A673 (cell line): ENCODE data around the gene FXR2.

Experiments used
- EZH2 ChIP-seq: fragments of 200-600 bp; sonication (generic); IDR thresholded peaks from 2 replicates; pipeline ENCODE4 v1.6.1; 2017; ENCODE audit warnings: borderline replicate concordance, low read depth, mild to moderate bottlenecking, mixed read lengths, antibody characterized with exemption, low read length; ENCODE audit not compliant: poor library complexity, severe bottlenecking
- TF ChIP-seq, protein P1 (sequence below): fragments of 300-800, 200-600 bp; sonication (generic); conservative IDR thresholded peaks from 2 replicates; pipeline ENCODE4 v1.5.1; 2017; ENCODE audit warnings: low read depth, mild to moderate bottlenecking, antibody characterized with exemption, low read length, moderate library complexity, mixed read lengths

DNA sequence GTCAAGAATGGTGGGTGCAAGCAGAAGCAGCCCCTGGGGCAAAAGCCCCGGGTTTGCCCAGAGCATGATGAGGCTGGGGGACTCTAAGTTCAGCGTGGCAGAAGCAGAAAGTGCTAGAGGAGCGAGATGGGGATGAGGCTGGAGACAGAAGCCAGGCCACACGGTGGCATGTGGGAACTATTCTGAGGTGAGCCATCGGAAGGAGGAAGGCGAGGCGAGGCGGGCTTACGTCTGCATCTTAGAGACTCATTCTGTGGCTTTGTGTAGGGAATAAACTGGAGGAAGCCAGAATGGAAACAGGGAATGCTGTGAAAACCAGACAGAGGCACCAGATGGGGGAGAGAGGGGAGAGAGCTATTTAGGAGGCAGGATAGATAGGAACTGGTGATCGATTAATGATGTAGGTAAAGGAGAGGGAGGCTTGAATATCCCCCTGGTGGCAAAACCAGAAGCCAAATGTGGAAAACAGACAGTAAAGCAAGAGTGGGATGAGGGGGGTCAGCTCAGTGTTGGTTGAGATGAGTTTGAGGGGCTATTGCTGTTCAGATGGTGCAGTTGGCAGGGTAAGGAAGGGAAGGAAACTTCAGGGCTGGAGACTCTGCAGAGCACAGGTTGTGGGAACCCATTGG lies 59.3 kb downstream of the FXR2 start:
- TF ChIP-seq, protein P1, sequence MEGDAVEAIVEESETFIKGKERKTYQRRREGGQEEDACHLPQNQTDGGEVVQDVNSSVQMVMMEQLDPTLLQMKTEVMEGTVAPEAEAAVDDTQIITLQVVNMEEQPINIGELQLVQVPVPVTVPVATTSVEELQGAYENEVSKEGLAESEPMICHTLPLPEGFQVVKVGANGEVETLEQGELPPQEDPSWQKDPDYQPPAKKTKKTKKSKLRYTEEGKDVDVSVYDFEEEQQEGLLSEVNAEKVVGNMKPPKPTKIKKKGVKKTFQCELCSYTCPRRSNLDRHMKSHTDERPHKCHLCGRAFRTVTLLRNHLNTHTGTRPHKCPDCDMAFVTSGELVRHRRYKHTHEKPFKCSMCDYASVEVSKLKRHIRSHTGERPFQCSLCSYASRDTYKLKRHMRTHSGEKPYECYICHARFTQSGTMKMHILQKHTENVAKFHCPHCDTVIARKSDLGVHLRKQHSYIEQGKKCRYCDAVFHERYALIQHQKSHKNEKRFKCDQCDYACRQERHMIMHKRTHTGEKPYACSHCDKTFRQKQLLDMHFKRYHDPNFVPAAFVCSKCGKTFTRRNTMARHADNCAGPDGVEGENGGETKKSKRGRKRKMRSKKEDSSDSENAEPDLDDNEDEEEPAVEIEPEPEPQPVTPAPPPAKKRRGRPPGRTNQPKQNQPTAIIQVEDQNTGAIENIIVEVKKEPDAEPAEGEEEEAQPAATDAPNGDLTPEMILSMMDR, result no peak
- TF ChIP-seq EZH2, result no peak
